ENCODE measurements around the gene ZNF446.

DNA sequence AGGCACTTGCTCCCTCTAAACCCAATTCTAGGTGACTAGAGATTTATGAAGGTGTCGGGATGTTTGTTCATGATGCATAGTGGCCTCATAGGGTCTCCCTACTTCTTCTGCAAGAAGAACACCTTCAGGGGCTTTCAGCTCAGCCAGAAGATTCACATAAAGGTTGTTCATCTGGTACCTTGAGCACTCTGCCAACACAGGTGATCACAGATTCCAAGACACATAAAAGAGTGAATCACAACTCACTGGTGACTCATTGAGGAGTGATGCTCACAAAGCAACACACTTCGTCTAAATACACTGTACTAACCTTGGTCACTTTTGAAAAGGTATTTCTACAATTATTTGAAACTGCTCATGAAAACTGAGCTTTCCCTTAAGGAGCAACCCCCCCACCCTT lies 16.1 kb upstream of the ZNF446 start:
- TF ChIP-seq, protein P1, sequence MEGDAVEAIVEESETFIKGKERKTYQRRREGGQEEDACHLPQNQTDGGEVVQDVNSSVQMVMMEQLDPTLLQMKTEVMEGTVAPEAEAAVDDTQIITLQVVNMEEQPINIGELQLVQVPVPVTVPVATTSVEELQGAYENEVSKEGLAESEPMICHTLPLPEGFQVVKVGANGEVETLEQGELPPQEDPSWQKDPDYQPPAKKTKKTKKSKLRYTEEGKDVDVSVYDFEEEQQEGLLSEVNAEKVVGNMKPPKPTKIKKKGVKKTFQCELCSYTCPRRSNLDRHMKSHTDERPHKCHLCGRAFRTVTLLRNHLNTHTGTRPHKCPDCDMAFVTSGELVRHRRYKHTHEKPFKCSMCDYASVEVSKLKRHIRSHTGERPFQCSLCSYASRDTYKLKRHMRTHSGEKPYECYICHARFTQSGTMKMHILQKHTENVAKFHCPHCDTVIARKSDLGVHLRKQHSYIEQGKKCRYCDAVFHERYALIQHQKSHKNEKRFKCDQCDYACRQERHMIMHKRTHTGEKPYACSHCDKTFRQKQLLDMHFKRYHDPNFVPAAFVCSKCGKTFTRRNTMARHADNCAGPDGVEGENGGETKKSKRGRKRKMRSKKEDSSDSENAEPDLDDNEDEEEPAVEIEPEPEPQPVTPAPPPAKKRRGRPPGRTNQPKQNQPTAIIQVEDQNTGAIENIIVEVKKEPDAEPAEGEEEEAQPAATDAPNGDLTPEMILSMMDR (IDR thresholded peaks at IDR 0.05), result no peak
- no peak for TF ChIP-seq EP300 (IDR thresholded peaks at IDR 0.05)
